ENCODE measurements around the gene IKZF2.

The IKZF2 gene

GRCh38 chr2:213101109-213101508, 50.3 kb downstream of the IKZF2 start:
- no peak for DNase-seq (ENCODE audit: low read depth in 2 of 2)

GRCh38 chr2:213098612-213099011, 52.8 kb downstream of the IKZF2 start:
- DNase-seq (ENCODE audit: low read depth in 2 of 2): no peak

- DNase-seq (ENCODE audit: low read depth in 2 of 2): no peak
Measured at GRCh38 chr2:213091765-213092164, 59.6 kb downstream of the IKZF2 start.

DNA sequence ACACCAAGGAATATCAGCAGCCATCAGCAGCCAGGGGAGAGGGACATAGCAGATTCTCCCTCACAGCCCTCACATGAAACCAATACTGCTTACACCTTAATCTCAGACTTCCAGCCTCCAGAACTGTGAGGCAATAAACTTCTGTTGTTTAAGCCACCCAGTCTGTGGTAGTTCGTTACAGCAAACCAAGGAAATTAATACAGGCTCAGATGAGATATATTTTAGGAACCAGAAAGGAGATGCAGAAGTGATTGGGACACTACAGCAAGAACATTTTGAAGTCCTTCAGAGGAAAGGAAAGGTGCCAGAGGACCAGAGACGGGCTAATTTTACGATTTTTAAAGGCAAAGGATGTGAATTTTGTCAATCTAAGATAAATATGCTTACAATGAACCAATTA, 60.6 kb downstream of the IKZF2 start:
- no peak for DNase-seq (ENCODE audit: low read depth in 2 of 2)

DNA sequence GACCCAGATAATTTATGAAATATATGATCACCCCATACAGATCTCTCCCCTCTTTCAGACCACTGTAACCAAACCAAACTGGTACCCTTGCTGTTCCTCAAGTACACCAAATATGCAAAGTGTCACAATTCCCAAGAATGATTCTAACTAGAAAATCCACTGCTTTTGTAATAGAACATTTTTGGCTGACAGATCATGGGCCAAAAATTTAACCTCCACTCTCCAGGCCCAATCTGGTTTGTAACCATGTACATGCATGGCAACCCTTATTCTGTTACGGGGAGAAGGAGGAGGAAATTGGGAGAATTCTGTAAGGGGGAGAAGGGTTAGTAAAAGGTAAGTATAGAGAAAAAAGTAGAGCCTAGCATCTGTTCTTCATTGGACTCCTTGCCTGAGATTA, 62.0 kb downstream of the IKZF2 start:
- no peak for DNase-seq (ENCODE audit: low read depth in 2 of 2)

DNA sequence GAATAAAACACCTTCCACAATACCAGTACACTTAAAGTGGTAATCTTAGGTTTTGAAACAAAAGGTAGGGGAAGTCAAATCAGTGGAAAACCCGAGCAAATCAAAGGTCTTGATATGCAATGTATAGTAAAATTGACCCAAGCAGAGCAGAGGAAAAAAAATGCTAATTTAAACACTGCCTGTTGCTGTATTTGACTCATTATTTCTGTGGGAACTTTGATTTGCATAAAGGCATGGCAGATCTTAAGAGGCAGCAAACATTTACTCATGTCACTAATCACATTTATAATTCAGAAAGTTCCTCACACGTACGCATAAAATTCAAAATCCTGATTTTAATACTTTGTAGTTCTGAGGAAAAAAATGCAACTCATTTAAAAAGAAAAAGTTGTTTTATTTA, 64.4 kb downstream of the IKZF2 start:
- DNase-seq (ENCODE audit: low read depth in 2 of 2): no peak

DNA sequence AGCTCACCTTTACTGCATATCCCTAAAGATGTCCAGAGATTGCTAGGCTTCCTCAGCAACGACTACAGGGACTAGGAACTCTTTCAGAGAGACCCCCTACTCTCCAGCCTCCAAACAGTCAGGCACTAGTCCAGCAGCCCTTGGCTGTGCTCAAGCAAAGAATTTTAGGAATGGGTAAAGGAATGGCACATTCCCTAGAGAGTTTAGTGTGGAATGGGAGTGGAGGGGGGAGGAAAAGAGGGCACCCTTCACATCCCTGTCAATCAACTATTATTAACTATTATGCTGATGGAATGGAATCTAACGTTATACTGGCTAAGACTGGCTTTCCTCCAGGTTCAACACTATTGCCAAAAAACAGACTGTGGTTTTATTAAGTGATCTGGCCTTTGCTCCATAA, 64.8 kb downstream of the IKZF2 start:
- DNase-seq (ENCODE audit: low read depth in 2 of 2): no peak

GRCh38 chr2:213086050-213086449, 65.4 kb downstream of the IKZF2 start:
- DNase-seq (ENCODE audit: low read depth in 2 of 2): no peak

GRCh38 chr2:213085538-213085937, 65.9 kb downstream of the IKZF2 start:
- no peak for DNase-seq (ENCODE audit: low read depth in 2 of 2)

DNA sequence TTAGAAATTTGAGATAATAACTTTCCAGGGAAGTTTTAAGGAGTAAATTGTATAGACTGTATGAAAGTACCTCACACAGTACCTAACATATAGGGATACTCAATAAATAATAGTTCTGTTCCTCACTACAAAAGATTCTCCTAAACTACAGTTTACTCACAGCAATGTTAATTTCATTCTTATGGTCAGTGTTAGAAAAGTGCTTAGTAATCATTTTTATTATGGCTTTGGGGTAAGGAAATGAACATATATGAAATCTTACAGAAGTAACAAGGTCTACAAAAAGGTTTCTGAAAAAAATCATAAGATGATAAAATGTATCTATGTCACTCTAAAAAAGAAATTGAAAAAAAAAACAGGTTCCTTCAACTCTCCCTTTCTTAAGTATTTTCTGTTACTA, 67.2 kb downstream of the IKZF2 start:
- no peak for DNase-seq (ENCODE audit: low read depth in 2 of 2)

DNA sequence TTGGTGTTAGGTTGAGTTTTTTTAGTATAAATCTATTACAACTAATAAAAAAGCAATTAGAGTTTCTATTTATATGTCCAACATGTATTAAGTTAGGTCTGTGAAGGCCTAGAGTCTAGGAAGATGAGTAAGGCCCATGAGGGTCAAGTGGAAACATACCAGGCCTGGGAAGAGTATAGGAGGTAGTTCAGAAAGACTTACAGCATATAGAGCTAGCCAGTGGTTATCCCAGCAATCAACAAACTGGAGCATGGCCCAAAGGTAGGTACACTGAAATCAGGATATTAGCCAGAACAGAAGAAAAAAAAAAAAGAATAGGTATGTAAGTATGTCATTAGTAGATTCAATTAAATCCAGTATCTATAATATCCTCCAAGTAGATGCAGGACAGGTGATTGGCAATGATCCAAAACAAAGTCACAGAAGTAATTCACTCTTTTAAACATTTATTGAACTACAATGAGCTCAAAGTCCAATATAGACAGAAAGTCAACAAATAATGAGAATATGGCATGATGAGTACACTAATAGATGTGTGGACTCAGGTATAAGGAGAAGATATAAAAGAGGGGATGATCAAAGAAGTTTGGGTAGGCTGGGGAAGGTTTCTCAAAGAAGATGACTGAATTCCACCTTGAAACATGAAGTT, 70.3 kb downstream of the IKZF2 start:
- no peak for DNase-seq (ENCODE audit: low read depth in 2 of 2)

- no peak for DNase-seq (ENCODE audit: low read depth in 2 of 2)
Measured at GRCh38 chr2:213079756-213080155, 71.7 kb downstream of the IKZF2 start.

- no peak for DNase-seq (ENCODE audit: low read depth in 2 of 2)
Measured at GRCh38 chr2:213078686-213079085, 72.7 kb downstream of the IKZF2 start.

- DNase-seq (ENCODE audit: low read depth in 2 of 2): no peak
Measured at GRCh38 chr2:213069531-213069930, 81.9 kb downstream of the IKZF2 start.

GRCh38 chr2:213068676-213069359, 82.6 kb downstream of the IKZF2 start:
- no peak for DNase-seq (ENCODE audit: low read depth in 2 of 2)

DNA sequence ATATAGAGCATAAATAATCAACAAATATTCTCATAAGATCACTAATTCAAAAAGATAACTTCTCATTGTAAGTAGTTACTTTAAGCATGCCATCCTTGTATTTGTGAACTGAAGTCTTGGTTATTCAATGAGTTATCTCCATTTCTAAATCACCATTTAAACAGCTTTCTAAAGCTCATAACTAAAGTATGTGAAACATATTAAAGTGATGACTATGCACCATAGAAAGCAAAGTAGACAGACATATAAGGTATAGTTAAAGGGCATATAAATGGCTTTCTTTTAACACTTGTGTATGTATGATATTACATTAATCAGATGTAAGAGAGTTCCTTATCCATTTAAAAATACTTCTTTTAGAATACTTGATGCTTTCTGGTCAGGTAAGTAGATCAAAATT, 83.5 kb downstream of the IKZF2 start:
- DNase-seq (ENCODE audit: low read depth in 2 of 2): no peak

DNA sequence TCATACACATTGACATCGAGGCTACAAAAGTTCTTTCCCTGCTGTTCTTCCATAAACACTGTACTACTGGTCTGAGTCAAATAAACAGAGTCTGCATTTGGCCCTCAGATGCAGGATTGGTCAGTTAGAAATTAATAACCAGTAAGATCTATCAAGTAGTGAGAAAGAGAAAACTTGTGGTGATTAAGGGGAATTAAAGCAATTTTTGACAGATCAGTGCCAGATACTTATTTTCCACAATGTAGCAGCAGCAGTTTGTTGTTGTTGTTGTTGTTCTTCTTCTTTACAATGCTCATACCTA, 85.0 kb downstream of the IKZF2 start:
- no peak for DNase-seq (ENCODE audit: low read depth in 2 of 2)

GRCh38 chr2:213065583-213066442, 85.6 kb downstream of the IKZF2 start:
- no peak for DNase-seq (ENCODE audit: low read depth in 2 of 2)

GRCh38 chr2:213064099-213064498, 87.3 kb downstream of the IKZF2 start:
- DNase-seq (ENCODE audit: low read depth in 2 of 2): no peak

DNA sequence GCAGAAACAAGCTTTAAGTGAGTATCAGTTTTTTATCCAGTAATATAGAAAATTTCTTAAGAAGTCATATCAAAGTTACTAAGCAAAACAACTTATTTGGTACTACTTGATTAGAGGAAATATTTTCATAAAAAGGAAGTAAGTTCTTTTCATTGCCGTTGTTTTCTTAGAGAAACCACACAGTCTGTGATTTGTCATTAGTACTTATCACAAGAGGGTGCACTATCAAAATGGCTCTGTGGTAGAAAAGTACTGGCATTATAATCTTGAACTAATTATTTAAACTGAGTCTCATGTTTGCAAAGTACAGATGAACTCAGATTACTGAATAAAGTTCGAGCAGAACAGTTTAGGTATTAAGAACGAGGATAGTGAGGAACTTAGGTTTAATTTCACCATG, 93.4 kb downstream of the IKZF2 start:
- no peak for DNase-seq (ENCODE audit: low read depth in 2 of 2)

- no peak for DNase-seq (ENCODE audit: low read depth in 2 of 2)
Measured at GRCh38 chr2:213046431-213046830, 105.0 kb downstream of the IKZF2 start.

DNA sequence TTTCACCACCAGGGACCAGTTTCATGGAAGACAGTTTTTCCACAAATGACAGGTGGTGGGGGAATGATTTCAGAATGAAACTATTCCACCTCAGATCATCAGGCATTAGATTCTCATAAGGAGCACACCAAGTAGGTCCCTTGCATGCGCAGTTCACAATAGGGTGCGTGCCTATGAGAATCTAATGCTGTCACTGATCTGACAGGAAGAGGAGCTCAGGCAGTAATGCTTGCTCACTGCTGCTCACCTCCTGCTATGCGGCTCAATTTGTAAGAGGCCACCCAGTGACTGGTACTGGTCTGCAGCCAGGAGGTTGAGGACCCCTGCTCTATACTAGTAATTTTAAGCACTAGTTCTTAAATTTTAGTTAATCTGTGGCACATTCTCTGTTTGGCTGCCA, 107.8 kb downstream of the IKZF2 start:
- DNase-seq (ENCODE audit: low read depth in 2 of 2): no peak

- no peak for DNase-seq (ENCODE audit: low read depth in 2 of 2)
Measured at GRCh38 chr2:213042262-213042661, 109.2 kb downstream of the IKZF2 start.
